Esophagus muscularis mucosa (tissue), 4 donors: ENCODE data around the gene NXF2.
"Not testable (repeated sequence)": the region's sequence is repeated elsewhere in the genome, so short reads cannot be mapped to it uniquely, and the experiment has no call there.

Experiments
- EP300 ChIP-seq: sonication (generic); formaldehyde crosslinking; IDR thresholded peaks from one replicate; pipeline ENCODE4 v1.6.1; 2017; ENCODE audit warnings: antibody characterized with exemption
- POLR2A ChIP-seq: fragments of 450-650 bp; IDR thresholded peaks from one replicate; pipeline ENCODE4 v1.6.1; 2017; ENCODE audit warnings: antibody characterized with exemption, moderate library complexity, mild to moderate bottlenecking, low read depth
- TF ChIP-seq, protein P1 (sequence below), 3 experiments: fragments of 200-600 bp in 2 of 3; fragments of 450-650 bp in 1 of 3; sonication (generic) in 2 of 3; IDR thresholded peaks; one replicate each; pipeline ENCODE4 v1.5.1; 2017 to 2019; ENCODE audit warnings: antibody characterized with exemption in 3 of 3, mild to moderate bottlenecking in 2 of 3, moderate library complexity in 1 of 3

DNA sequence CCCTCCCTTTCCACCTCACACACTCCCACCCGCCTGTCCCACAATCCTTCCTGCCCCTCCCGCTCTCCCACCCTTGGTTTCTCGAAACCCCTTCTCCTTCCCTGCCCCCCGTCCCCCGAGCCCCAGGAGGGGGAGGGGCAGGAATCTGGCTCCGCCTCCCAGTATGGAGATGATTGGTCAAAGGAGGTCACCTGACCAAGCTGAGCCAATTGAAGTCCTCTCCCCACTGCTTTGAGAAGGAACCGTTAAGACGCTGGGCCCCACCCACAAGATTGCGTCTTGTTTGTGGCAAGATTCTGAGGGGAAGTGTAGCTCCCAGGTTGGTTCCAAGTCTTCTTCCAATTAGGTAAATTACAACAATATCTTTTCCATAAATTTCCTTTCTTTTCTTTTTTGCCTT lies at the start of gene NXF2:
- TF ChIP-seq POLR2A, EP300: not testable (repeated sequence)
- TF ChIP-seq, protein P1, sequence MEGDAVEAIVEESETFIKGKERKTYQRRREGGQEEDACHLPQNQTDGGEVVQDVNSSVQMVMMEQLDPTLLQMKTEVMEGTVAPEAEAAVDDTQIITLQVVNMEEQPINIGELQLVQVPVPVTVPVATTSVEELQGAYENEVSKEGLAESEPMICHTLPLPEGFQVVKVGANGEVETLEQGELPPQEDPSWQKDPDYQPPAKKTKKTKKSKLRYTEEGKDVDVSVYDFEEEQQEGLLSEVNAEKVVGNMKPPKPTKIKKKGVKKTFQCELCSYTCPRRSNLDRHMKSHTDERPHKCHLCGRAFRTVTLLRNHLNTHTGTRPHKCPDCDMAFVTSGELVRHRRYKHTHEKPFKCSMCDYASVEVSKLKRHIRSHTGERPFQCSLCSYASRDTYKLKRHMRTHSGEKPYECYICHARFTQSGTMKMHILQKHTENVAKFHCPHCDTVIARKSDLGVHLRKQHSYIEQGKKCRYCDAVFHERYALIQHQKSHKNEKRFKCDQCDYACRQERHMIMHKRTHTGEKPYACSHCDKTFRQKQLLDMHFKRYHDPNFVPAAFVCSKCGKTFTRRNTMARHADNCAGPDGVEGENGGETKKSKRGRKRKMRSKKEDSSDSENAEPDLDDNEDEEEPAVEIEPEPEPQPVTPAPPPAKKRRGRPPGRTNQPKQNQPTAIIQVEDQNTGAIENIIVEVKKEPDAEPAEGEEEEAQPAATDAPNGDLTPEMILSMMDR (IDR thresholded peaks at IDR 0.05): not testable (repeated sequence)
